Loucy (cell line): Measurements from ENCODE around the gene CCDC9B.

Experiments used
- H2AFZ ChIP-seq: fragments of 200-600 bp; sonication (generic); 2 replicates; pipeline ENCODE4 v1.6.0; 2016; ENCODE audit warnings: antibody characterized with exemption, mild to moderate bottlenecking, low read length, moderate library complexity
- H3F3A ChIP-seq: fragments of 200-600 bp; 2 replicates; pipeline ENCODE4 v1.6.0; 2016; ENCODE audit warnings: antibody characterized with exemption, low read depth, mild to moderate bottlenecking
- H3K27me3 ChIP-seq: fragments of 200-600 bp; sonication (generic); 2 replicates; pipeline ENCODE4 v1.6.1; 2014; ENCODE audit warnings: low read length, mild to moderate bottlenecking; ENCODE audit not compliant: insufficient read depth, poor library complexity, severe bottlenecking
- H3K36me3 ChIP-seq: fragments of 200-600 bp; sonication (generic); 2 replicates; pipeline ENCODE4 v1.6.1; 2016; ENCODE audit warnings: low read length; ENCODE audit not compliant: insufficient read depth
- H3K4me1 ChIP-seq: fragments of 200-600 bp; sonication (generic); 2 replicates; pipeline ENCODE4 v1.5.1; 2014; ENCODE audit warnings: low read length, mild to moderate bottlenecking; ENCODE audit not compliant: insufficient read depth, poor library complexity, severe bottlenecking
- H3K4me2 ChIP-seq: fragments of 200-600 bp; sonication (generic); 2 replicates; pipeline ENCODE4 v1.6.0; 2014; ENCODE audit warnings: antibody characterized with exemption, low read length, low read depth, mild to moderate bottlenecking; ENCODE audit not compliant: poor library complexity, severe bottlenecking
- H3K4me3 ChIP-seq: fragments of 200-600 bp; sonication (generic); 2 replicates; pipeline ENCODE4 v1.5.1; 2014; ENCODE audit warnings: low read length, mild to moderate bottlenecking, mixed read lengths; ENCODE audit not compliant: poor library complexity, severe bottlenecking
- H3K79me2 ChIP-seq: fragments of 200-600 bp; sonication (generic); 2 replicates; pipeline ENCODE4 v1.6.1; 2014; ENCODE audit warnings: low read length; ENCODE audit not compliant: insufficient read depth
- H3K9ac ChIP-seq: fragments of 200-600 bp; sonication (generic); 2 replicates; pipeline ENCODE4 v1.6.0; 2014; ENCODE audit warnings: mild to moderate bottlenecking, low read depth, low read length, moderate library complexity; ENCODE audit not compliant: poor library complexity, severe bottlenecking
- H3K9me2 ChIP-seq: fragments of 200-600 bp; sonication (generic); replicated peaks from 2 replicates; pipeline ENCODE4 v1.6.1; 2016; ENCODE audit warnings: low read depth, low read length, mixed read lengths
- H3K9me3 ChIP-seq: fragments of 200-600 bp; sonication (generic); 2 replicates; pipeline ENCODE4 v1.6.1; 2014; ENCODE audit warnings: mild to moderate bottlenecking, antibody characterized with exemption, low read length, low read depth; ENCODE audit not compliant: insufficient read depth
- H4K20me1 ChIP-seq: fragments of 200-600 bp; sonication (generic); 2 replicates; pipeline ENCODE4 v1.6.0; 2014; ENCODE audit warnings: antibody characterized with exemption, low read length, mild to moderate bottlenecking; ENCODE audit not compliant: insufficient read depth, poor library complexity, severe bottlenecking
- EZH2phosphoT487 ChIP-seq: fragments of 200-600 bp; IDR thresholded peaks from 2 replicates; pipeline ENCODE4 v1.6.1; 2018; ENCODE audit warnings: antibody characterized with exemption, mild to moderate bottlenecking, moderate library complexity, borderline replicate concordance
- TF ChIP-seq, protein P1 (sequence below): fragments of 200-600 bp; sonication (generic); conservative IDR thresholded peaks from 2 replicates; pipeline ENCODE4 v1.5.1; 2014; ENCODE audit warnings: mild to moderate bottlenecking, antibody characterized with exemption, low read length

The CCDC9B gene

DNA sequence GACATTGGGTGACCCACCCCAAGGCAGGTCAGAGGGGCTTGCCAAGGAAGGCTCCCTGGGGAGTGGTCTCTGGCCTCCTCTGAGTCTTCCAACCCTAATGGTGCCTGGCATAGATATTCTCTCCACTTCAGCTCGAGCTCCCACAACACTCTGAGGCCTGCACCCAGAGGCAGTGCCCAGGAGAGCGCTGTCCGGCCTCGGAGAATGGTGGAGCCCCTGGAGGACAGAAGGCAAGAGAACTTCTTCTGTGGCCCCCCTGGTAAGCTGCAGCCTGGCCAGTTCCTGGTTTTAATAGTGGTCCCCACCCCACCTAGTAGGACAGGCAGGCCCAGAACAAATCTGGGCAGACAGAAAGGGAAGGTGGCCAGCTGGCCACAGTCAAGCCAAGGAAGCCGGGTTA, 24.3 kb upstream of the CCDC9B start:
- H3K27me3 ChIP-seq: no peaks in the 10 kb centered on the region
- H3K36me3 ChIP-seq: no peaks in the 10 kb centered on the region
- peaks cover 13% of the 10 kb centered on the region for H3K4me1 ChIP-seq
- no peak overlapping the region for H3K4me2 ChIP-seq
- no peak overlapping the region for H3K9ac ChIP-seq
- TF ChIP-seq, protein P1, sequence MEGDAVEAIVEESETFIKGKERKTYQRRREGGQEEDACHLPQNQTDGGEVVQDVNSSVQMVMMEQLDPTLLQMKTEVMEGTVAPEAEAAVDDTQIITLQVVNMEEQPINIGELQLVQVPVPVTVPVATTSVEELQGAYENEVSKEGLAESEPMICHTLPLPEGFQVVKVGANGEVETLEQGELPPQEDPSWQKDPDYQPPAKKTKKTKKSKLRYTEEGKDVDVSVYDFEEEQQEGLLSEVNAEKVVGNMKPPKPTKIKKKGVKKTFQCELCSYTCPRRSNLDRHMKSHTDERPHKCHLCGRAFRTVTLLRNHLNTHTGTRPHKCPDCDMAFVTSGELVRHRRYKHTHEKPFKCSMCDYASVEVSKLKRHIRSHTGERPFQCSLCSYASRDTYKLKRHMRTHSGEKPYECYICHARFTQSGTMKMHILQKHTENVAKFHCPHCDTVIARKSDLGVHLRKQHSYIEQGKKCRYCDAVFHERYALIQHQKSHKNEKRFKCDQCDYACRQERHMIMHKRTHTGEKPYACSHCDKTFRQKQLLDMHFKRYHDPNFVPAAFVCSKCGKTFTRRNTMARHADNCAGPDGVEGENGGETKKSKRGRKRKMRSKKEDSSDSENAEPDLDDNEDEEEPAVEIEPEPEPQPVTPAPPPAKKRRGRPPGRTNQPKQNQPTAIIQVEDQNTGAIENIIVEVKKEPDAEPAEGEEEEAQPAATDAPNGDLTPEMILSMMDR: no peak
- TF ChIP-seq EZH2phosphoT487: no peak
- H3K79me2 ChIP-seq: no peaks in the 10 kb centered on the region
- no peaks in the 10 kb centered on the region for H3F3A ChIP-seq
- no peaks in the 10 kb centered on the region for H3K9me3 ChIP-seq
- no peak overlapping the region for H3K4me3 ChIP-seq
- H2AFZ ChIP-seq: no peak overlapping the region
- H4K20me1 ChIP-seq: no peaks in the 10 kb centered on the region
- H3K9me2 ChIP-seq: no peaks in the 10 kb centered on the region

DNA sequence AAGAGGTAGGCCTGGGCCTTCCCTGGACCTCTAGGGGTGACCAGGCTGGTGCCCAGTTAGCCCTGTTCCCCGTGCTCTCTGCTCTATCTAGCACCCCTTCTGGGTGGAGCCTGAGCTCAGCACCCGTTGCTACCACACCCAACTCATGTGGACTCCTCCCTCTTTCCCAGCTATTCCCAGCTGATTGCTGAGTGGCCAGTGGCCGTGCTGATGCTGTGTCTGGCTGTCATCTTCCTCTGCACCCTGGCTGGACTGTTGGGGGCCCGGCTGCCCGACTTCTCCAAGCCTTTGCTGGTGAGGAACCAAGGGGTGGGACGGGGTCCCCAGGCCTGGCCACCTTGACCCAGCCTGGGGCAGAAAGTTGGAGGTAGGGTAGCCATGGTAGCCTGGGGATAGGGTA, 23.5 kb upstream of the CCDC9B start:
- H3K79me2 ChIP-seq: no peaks in the 10 kb centered on the region
- H2AFZ ChIP-seq: no peak overlapping the region
- no peak for TF ChIP-seq EZH2phosphoT487
- no peaks in the 10 kb centered on the region for H3K36me3 ChIP-seq
- no peaks in the 10 kb centered on the region for H3K27me3 ChIP-seq
- H3K4me1 ChIP-seq: peaks cover 14% of the 10 kb centered on the region
- H4K20me1 ChIP-seq: no peaks in the 10 kb centered on the region
- no peak overlapping the region for H3K4me3 ChIP-seq
- H3K9me2 ChIP-seq: no peaks in the 10 kb centered on the region
- no peak overlapping the region for H3K4me2 ChIP-seq
- H3K9ac ChIP-seq: no peak overlapping the region
- H3K9me3 ChIP-seq: no peaks in the 10 kb centered on the region
- H3F3A ChIP-seq: no peaks in the 10 kb centered on the region

DNA sequence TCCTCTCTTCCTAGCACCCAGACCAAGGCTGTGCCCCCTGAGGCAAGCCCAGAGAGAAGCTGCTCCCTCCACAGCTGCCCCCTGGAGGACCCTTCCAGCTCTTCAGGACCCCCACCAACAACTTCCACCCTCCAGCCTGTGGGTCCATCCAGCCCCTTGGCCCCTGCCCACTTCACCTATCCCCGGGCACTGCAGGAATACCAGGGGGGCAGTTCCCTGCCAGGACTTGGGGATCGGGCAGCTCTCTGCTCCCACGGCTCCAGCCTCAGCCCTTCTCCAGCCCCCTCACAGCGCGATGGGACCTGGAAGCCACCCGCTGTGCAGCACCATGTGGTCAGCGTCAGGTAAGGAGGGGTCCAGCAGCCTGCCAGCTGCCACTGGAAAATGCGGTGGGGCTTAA, 22.9 kb upstream of the CCDC9B start:
- Histone ChIP-seq H2AFZ (no peak overlapping the region), H3K9me2 (no peaks in the 10 kb centered on the region), H3K27me3 (no peaks in the 10 kb centered on the region), H3K79me2 (no peaks in the 10 kb centered on the region), H3F3A (no peaks in the 10 kb centered on the region), H3K4me3 (no peak overlapping the region), H3K36me3 (no peaks in the 10 kb centered on the region), H3K4me1 (peaks cover 18% of the 10 kb centered on the region), H4K20me1 (no peaks in the 10 kb centered on the region), H3K4me2 (no peak overlapping the region), H3K9me3 (no peaks in the 10 kb centered on the region), H3K9ac (no peak overlapping the region)
- TF ChIP-seq, protein P1: no peak
- TF ChIP-seq EZH2phosphoT487: no peak

DNA sequence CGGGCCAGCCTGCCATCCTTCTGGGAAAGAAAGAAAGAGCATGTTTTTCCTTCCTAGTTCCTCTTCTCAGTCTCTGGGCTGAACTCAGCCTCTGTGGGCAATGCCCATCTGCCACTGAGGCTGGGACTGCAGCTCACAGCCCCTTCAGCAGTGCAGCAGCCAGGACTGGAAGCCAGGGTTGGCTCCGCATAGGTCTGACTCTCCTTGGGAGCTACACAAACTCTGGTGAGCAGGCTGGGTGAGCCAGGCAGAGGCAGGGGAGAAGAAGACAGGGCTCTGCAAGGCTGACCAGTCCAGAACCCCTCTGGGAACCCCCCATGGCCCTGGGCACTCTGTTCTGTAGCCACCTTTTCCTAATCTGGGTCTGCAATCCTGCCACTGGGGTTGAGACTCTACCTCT, 20.9 kb upstream of the CCDC9B start:
- no peaks in the 10 kb centered on the region for H3F3A ChIP-seq
- no peaks in the 10 kb centered on the region for H3K27me3 ChIP-seq
- H3K9me2 ChIP-seq: no peaks in the 10 kb centered on the region
- H3K4me2 ChIP-seq: no peak overlapping the region
- no peaks in the 10 kb centered on the region for H3K9me3 ChIP-seq
- H3K36me3 ChIP-seq: no peaks in the 10 kb centered on the region
- no peaks in the 10 kb centered on the region for H3K79me2 ChIP-seq
- no peaks in the 10 kb centered on the region for H4K20me1 ChIP-seq
- TF ChIP-seq, protein P1: no peak
- no peak for TF ChIP-seq EZH2phosphoT487
- H2AFZ ChIP-seq: no peak overlapping the region
- no peak overlapping the region for H3K9ac ChIP-seq
- no peak overlapping the region for H3K4me3 ChIP-seq
- peaks cover 15% of the 10 kb centered on the region for H3K4me1 ChIP-seq
